GM10248 (cell line): ENCODE data around the gene MON2.

Experiments used
- CTCF ChIA-PET: fragments of 300-600 bp; sonication (Branson Sonifier 250); formaldehyde crosslinking; extraction: SDS; loops from one replicate; lab custom pipeline; 2021; ENCODE audit warnings: antibody characterized with exemption; lab: Yijun Ruan, JAX
- POLR2A ChIA-PET: fragments of 350-650 bp; sonication (Branson Sonifier 250); formaldehyde crosslinking; extraction: SDS; loops from one replicate; lab custom pipeline; 2020; ENCODE audit warnings: antibody characterized with exemption; lab: Yijun Ruan, JAX
- DNase-seq: peaks from one replicate; pipeline ENCODE4 v3.0.0; 2012; ENCODE audit errors: extremely low spot score
- CTCF ChIP-seq: IDR thresholded peaks from 2 replicates; pipeline ENCODE4 v1.5.1; 2012; ENCODE audit warnings: mild to moderate bottlenecking, low read depth; ENCODE audit errors: extremely low read depth, missing control alignments, control extremely low read depth

MON2 gene

GRCh38 chr12:62586850-62587249, 120.2 kb downstream of the MON2 start:
- POLR2A ChIA-PET, result no interaction called here
- no peak for TF ChIP-seq CTCF
- CTCF ChIA-PET, result interaction anchor here (1.0 to 11.2 kb wide), 2 partner anchors 9 to 210 kb away, joined by 4 to 157 read pairs; no protein-coding TSS in a partner anchor
- no peak for DNase-seq

GRCh38 chr12:62588916-62589315, 122.3 kb downstream of the MON2 start:
- TF ChIP-seq CTCF, result no peak
- DNase-seq, result no peak
- ChIA-PET CTCF (interaction anchor here (0.9 kb wide), 1 partner anchor 205 kb away, joined by 5 read pairs; no protein-coding TSS in a partner anchor), POLR2A (no interaction called here)

- POLR2A ChIA-PET, result no interaction called here
- no peak for DNase-seq
- CTCF ChIA-PET, result interaction anchor here (0.6 to 1.2 kb wide), 2 partner anchors 11 to 16 kb away, joined by 3 read pairs; no protein-coding TSS in a partner anchor
- no peak for TF ChIP-seq CTCF
Measured at GRCh38 chr12:62597253-62597652, 130.6 kb downstream of the MON2 start.

GRCh38 chr12:62598846-62599245, 132.2 kb downstream of the MON2 start:
- ChIA-PET POLR2A (no interaction called here), CTCF (interaction anchor here (0.8 to 1.3 kb wide), 2 partner anchors 16 to 17 kb away, joined by 3 read pairs; no protein-coding TSS in a partner anchor)
- no peak for DNase-seq
- no peak for TF ChIP-seq CTCF

- no peak for DNase-seq
- TF ChIP-seq CTCF, result no peak
- ChIA-PET POLR2A (no interaction called here), CTCF (interaction anchor here (0.7 to 1.3 kb wide), 2 partner anchors 18 to 213 kb away, joined by 3 read pairs; no protein-coding TSS in a partner anchor)
Measured at GRCh38 chr12:62599854-62600437, 133.3 kb downstream of the MON2 start.

GRCh38 chr12:62601765-62602164, 135.1 kb downstream of the MON2 start:
- DNase-seq, result no peak
- ChIA-PET CTCF (interaction anchor here (1.1 to 2.5 kb wide), 2 partner anchors 20 to 193 kb away, joined by 3 to 10 read pairs; no protein-coding TSS in a partner anchor), POLR2A (no interaction called here)
- TF ChIP-seq CTCF, result no peak
